H9 (cell line): Measurements from ENCODE around the gene XXYLT1. TPM values are rescaled to one million over a fixed set of nuclear protein-coding genes. Genes with fewer than 3 reads are reported as not detected.

Experiments
- DNase-seq: peaks from one replicate; pipeline ENCODE4 v3.0.0-alpha.2; 2017
- H2AFZ ChIP-seq: one replicate; pipeline ENCODE4 v1.6.1; 2013; ENCODE audit warnings: mild to moderate bottlenecking, low read length, control low read depth, moderate library complexity
- H2AK5ac ChIP-seq: 2 replicates; pipeline ENCODE4 v1.6.1; 2013; ENCODE audit warnings: low read length, control low read depth, mixed read lengths; ENCODE audit not compliant: insufficient read length
- H2BK120ac ChIP-seq: one replicate; pipeline ENCODE4 v1.6.1; 2013; ENCODE audit warnings: low read depth, mild to moderate bottlenecking, low read length, control low read depth, inconsistent platforms; ENCODE audit not compliant: poor library complexity, severe bottlenecking
- H2BK12ac ChIP-seq: 2 replicates; pipeline ENCODE4 v1.6.1; 2013; ENCODE audit warnings: low read length, control low read depth, mixed read lengths, low read depth; ENCODE audit not compliant: insufficient read length
- H2BK15ac ChIP-seq: 2 replicates; pipeline ENCODE4 v1.6.1; 2013; ENCODE audit warnings: low read depth, low read length, control low read depth
- H2BK20ac ChIP-seq: one replicate; pipeline ENCODE4 v1.6.1; 2013; ENCODE audit warnings: low read depth, mild to moderate bottlenecking, low read length, control low read depth, inconsistent platforms; ENCODE audit not compliant: poor library complexity, severe bottlenecking
- H2BK5ac ChIP-seq: 2 replicates; pipeline ENCODE4 v1.6.1; 2013; ENCODE audit warnings: low read length, control low read depth, mixed read lengths; ENCODE audit not compliant: insufficient read length
- H3K14ac ChIP-seq: 2 replicates; pipeline ENCODE4 v1.6.1; 2013; ENCODE audit warnings: low read length, control low read depth; ENCODE audit not compliant: insufficient read depth
- H3K18ac ChIP-seq: 2 replicates; pipeline ENCODE4 v1.6.1; 2013; ENCODE audit warnings: low read depth, mild to moderate bottlenecking, mixed read lengths, low read length, control low read depth; ENCODE audit not compliant: insufficient read length
- H3K23ac ChIP-seq: 2 replicates; pipeline ENCODE4 v1.6.1; 2013; ENCODE audit warnings: low read length, control low read depth, mixed read lengths, low read depth; ENCODE audit not compliant: insufficient read length
- H3K23me2 ChIP-seq: 2 replicates; pipeline ENCODE4 v1.6.1; 2013; ENCODE audit warnings: low read depth, mild to moderate bottlenecking, mixed read lengths, low read length, control low read depth; ENCODE audit not compliant: insufficient read length, poor library complexity, severe bottlenecking
- H3K27ac ChIP-seq: 2 replicates; pipeline ENCODE4 v1.5.1; 2013; ENCODE audit warnings: low read length, control low read depth, mixed read lengths, low read depth; ENCODE audit not compliant: insufficient read length
- H3K27me3 ChIP-seq: 2 replicates; pipeline ENCODE4 v1.6.1; 2013; ENCODE audit warnings: low read length, control low read depth, inconsistent platforms; ENCODE audit not compliant: insufficient read depth
- H3K4ac ChIP-seq: 2 replicates; pipeline ENCODE4 v1.6.1; 2013; ENCODE audit warnings: low read depth, mild to moderate bottlenecking, control low read depth, inconsistent platforms, low read length, moderate library complexity
- H3K4me1 ChIP-seq: 2 replicates; pipeline ENCODE4 v1.6.1; 2013; ENCODE audit warnings: low read length, control low read depth, inconsistent platforms; ENCODE audit not compliant: insufficient read depth
- H3K4me2 ChIP-seq: 2 replicates; pipeline ENCODE4 v1.6.1; 2013; ENCODE audit warnings: low read length, control low read depth, mixed read lengths; ENCODE audit not compliant: insufficient read length, insufficient read depth
- H3K56ac ChIP-seq: 2 replicates; pipeline ENCODE4 v1.6.1; 2013; ENCODE audit warnings: low read depth, mild to moderate bottlenecking, mixed read lengths, low read length, control low read depth; ENCODE audit not compliant: insufficient read length
- H3K79me1 ChIP-seq: 2 replicates; pipeline ENCODE4 v1.6.1; 2013; ENCODE audit warnings: low read depth, mild to moderate bottlenecking, moderate library complexity, low read length, control low read depth, inconsistent platforms; ENCODE audit not compliant: insufficient read depth, poor library complexity, severe bottlenecking
- H3K79me2 ChIP-seq: 2 replicates; pipeline ENCODE4 v1.6.1; 2013; ENCODE audit warnings: low read length, control low read depth, inconsistent platforms; ENCODE audit not compliant: insufficient read depth
- H3K9ac ChIP-seq: 2 replicates; pipeline ENCODE4 v1.6.1; 2013; ENCODE audit warnings: low read length, control low read depth, mixed read lengths; ENCODE audit not compliant: insufficient read length; ENCODE audit errors: extremely low read depth
- H3K9me3 ChIP-seq: one replicate; pipeline ENCODE4 v1.6.1; 2013; ENCODE audit warnings: low read depth, low read length, inconsistent platforms; ENCODE audit not compliant: control insufficient read depth
- H3T11ph ChIP-seq: one replicate; pipeline ENCODE4 v1.6.1; 2013; ENCODE audit warnings: mild to moderate bottlenecking, low read length, control low read depth, inconsistent platforms
- H4K20me1 ChIP-seq: one replicate; pipeline ENCODE4 v1.6.1; 2013; ENCODE audit not compliant: control insufficient read depth, insufficient read length, insufficient read depth
- H4K5ac ChIP-seq: 2 replicates; pipeline ENCODE4 v1.6.1; 2013; ENCODE audit warnings: low read depth, mild to moderate bottlenecking, mixed read lengths, low read length, control low read depth; ENCODE audit not compliant: insufficient read length
- H4K8ac ChIP-seq: replicated peaks from 2 replicates; pipeline ENCODE4 v1.6.1; 2013; ENCODE audit warnings: low read length, control low read depth, mixed read lengths, low read depth; ENCODE audit not compliant: insufficient read length
- H4K91ac ChIP-seq: 2 replicates; pipeline ENCODE4 v1.6.1; 2013; ENCODE audit warnings: low read depth, mild to moderate bottlenecking, moderate library complexity, mixed read lengths, low read length, control low read depth; ENCODE audit not compliant: insufficient read length
- H3K27ac Mint-ChIP-seq, 3 experiments: 2 replicates in 2 of 3; 3 replicates in 1 of 3; pipeline ENCODE4 v1.8.0; 2020 to 2021; ENCODE audit warnings: mixed read lengths in 3 of 3, mild to moderate bottlenecking in 1 of 3, moderate library complexity in 1 of 3
- H3K27me3 Mint-ChIP-seq: 2 replicates; pipeline ENCODE4 v1.8.0; 2021; ENCODE audit warnings: low read depth, mild to moderate bottlenecking, moderate library complexity, mixed read lengths
- H3K36me3 Mint-ChIP-seq, 3 experiments: 2 replicates in 2 of 3; 3 replicates in 1 of 3; pipeline ENCODE4 v1.8.0; 2020 to 2021; ENCODE audit warnings: low read depth in 3 of 3, mixed read lengths in 3 of 3; ENCODE audit not compliant: insufficient read depth in 1 of 3
- H3K4me1 Mint-ChIP-seq, 2 experiments: 2 replicates each; pipeline ENCODE4 v1.8.0; 2020; ENCODE audit warnings: mixed read lengths in 2 of 2
- H3K4me3 Mint-ChIP-seq, 2 experiments: 2 replicates in 1 of 2; 3 replicates in 1 of 2; pipeline ENCODE4 v1.8.0; 2020 to 2021; ENCODE audit warnings: mild to moderate bottlenecking in 2 of 2, mixed read lengths in 2 of 2, moderate library complexity in 1 of 2
- H3K9me3 Mint-ChIP-seq, 2 experiments: 2 replicates in 1 of 2; 3 replicates in 1 of 2; pipeline ENCODE4 v1.8.0; 2020; ENCODE audit warnings: mild to moderate bottlenecking in 2 of 2, mixed read lengths in 2 of 2, moderate library complexity in 1 of 2
- CTCF ChIP-seq: fragments of 200-600 bp; sonication (generic); conservative IDR thresholded peaks from 3 replicates; pipeline ENCODE4 v1.8.0; 2021; ENCODE audit warnings: antibody characterized with exemption, mild to moderate bottlenecking
- whole genome bisulfite sequencing: extraction: QIAGEN DNeasy Blood & Tissue Kit; methylation state at CpG from one replicate; pipeline ENCODE4 v1.1.7; 2013; ENCODE audit warnings: missing lambda C conversion rate, low lambda C conversion rate, mixed read lengths; ENCODE audit not compliant: insufficient read length; ENCODE audit errors: extremely low coverage; 5-methylcytosine and 5-hydroxymethylcytosine counted together
- total RNA-seq: library from RNA; stranded (reverse); gene quantifications from 2 replicates; pipeline ENCODE4 v1.2.1, GENCODE V29; 2021

The XXYLT1 gene
- total RNA-seq, 1 experiment from 2014 or later = 22.7 TPM

GRCh38 chr3:195060531-195061291, 210.2 kb downstream of the XXYLT1 start:
- Histone ChIP-seq H4K5ac (no peak overlapping the region), H2BK120ac (no peak overlapping the region), H3K9me3 (no peaks in the 10 kb centered on the region), H3K14ac (no peak overlapping the region), H3K23me2 (peaks cover 3% of the 10 kb centered on the region), H3K27ac (no peak overlapping the region), H3K9ac (no peak overlapping the region), H3T11ph (no peak overlapping the region), H3K4ac (no peak overlapping the region), H3K56ac (no peak overlapping the region), H3K79me1 (no peaks in the 10 kb centered on the region), H2BK15ac (no peak overlapping the region), H2BK20ac (no peak overlapping the region), H3K4me1 (no peaks in the 10 kb centered on the region), H2AK5ac (no peak overlapping the region), H3K23ac (no peak overlapping the region), H3K79me2 (no peaks in the 10 kb centered on the region), H2AFZ (no peak overlapping the region), H2BK12ac (no peak overlapping the region), H3K27me3 (no peaks in the 10 kb centered on the region), H3K4me2 (no peak overlapping the region), H4K91ac (no peak overlapping the region), H4K8ac (no peak overlapping the region), H2BK5ac (no peak overlapping the region), H3K18ac (peak overlapping the region; percentile 8), H4K20me1 (no peaks in the 10 kb centered on the region)
- Mint-ChIP-seq H3K4me1 (peaks cover 7 to 25% of the 10 kb centered on the region in 2 experiments), H3K9me3 (peaks cover 1 to 8% of the 10 kb centered on the region in 2 experiments; a peak in 3 of 5 replicates), H3K27me3 (no peaks in the 10 kb centered on the region; the same call in none of the 2 replicates), H3K36me3 (peaks cover under 1 to 12% (median 2%) of the 10 kb centered on the region in 3 experiments; a peak in 4 of 7 replicates), H3K4me3 (no peak overlapping the region), H3K27ac (no peak overlapping the region)
- no CpG with 5 or more reads among the region's 18 CpGs for WGBS
- TF ChIP-seq CTCF = peak; percentile 40; the same call in 2 of the 3 replicates
- no peak for DNase-seq
